GM12874 (cell line): ENCODE data around the gene VAT1L.

Source experiments
- CTCF ChIP-seq: IDR thresholded peaks from 2 replicates; pipeline ENCODE4 v1.5.1; 2011; ENCODE audit warnings: low read depth, mild to moderate bottlenecking, control low read depth, low read length, moderate library complexity; ENCODE audit not compliant: insufficient read depth

Gene VAT1L

GRCh38 chr16:78001451-78002025 is 213.2 kb downstream of the VAT1L start:
- TF ChIP-seq CTCF = no peak

DNA sequence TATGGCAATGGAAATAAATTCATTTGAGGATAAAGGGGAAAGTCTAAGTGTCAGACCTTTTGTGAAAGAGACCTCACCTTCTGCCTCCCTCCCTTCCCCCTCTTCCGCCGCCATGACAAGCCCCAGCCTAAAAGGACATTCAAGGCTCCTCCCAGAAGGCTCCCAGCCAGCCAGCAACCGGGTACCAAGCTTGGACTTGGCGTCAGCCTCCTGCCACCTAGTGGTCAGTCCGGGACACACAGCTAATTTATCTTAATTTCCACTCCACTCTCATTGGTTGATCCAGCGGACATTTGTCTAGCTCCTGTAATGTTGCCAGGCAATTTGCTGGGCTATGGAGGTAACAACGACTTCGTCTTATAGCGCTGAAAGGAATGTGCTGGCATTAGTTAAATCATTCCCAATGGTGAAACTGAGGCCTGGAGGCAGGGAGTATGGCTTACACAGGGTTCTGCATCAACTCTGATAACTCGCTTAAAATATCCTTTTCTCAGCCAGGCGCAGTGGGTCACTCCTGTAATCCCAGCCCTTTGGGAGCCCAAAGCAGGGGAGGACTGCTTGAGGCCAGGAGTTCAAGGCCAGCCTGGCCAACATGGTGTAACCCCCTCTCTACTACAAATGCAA is 214.7 kb downstream of the VAT1L start:
- TF ChIP-seq CTCF = peak; percentile 81

DNA sequence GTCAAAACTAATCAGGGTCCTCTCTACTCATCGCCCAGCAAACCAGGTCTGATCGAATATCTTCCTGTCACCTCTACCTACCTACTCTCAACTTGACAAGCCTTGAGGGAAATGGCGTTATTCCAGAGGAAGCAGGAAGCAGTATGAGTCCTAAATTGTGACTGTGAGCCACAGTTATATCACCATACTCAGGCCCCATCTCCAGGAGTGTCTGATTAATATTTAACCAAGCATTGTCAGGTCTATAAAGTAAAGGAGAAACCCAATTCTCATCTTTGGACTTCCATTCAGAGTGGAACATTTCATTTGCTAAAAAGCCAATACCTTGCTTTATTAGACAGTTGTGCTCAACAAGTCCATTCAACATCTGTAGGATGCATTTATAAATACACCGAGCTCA is 216.2 kb downstream of the VAT1L start:
- TF ChIP-seq CTCF = no peak

GRCh38 chr16:78005881-78006280 is 217.5 kb downstream of the VAT1L start:
- peak; percentile 55 for TF ChIP-seq CTCF

DNA sequence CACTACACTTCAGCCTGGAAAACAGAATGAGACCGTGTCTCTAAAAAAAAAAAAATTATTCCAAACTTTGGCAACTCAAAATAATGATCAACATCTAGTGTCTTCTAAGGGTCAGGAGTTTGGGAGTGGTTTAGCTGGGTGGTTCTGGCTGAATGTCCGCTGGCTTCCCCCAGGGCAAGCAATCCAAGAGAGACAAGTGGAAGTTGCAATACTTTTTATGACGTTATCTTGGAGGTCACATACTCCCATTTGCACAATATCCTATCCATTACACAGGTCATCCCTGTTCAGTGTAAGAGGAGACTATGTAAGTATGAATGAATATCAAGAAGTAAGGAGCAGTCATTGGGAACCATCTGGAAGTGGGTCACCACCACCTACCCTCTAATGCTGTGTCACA is 218.8 kb downstream of the VAT1L start:
- TF ChIP-seq CTCF = no peak

- no peak for TF ChIP-seq CTCF
Measured at GRCh38 chr16:78022347-78023060, 234.1 kb downstream of the VAT1L start, which contains the start of gene CLEC3A. CLEC3A (plus strand) TSS chr16:78022548; CDS start chr16:78022627, 79 bp downstream.

DNA sequence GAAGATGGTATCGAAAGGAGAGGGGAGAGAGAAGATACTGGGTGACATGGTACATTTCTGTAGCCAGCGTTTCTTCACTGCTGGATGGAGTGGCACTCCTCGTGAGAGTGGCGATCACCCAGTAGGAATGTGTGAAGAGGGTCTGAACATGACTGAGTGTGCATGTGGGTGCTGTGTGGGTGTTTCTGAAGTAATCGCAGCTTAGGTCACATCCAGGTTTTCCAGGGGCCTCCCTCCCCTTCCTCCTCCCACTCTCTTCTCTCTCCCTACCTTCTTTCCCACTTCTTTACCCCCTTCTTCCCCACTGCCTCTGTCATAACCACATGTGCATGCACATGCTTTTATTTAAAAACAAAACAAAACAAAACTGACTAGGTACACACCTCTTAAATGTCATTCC is 235.8 kb downstream of the VAT1L start:
- no peak for TF ChIP-seq CTCF
